HEK293 (cell line): Measurements from ENCODE around the gene TNFAIP8L2.
A peak's percentile ranks its signal among the peaks of the same experiment; 100 is the strongest.

Experiments used
- GLI4 ChIP-seq: fragments of 450-650 bp; formaldehyde crosslinking; IDR thresholded peaks from 2 replicates; pipeline ENCODE4 v1.5.1; 2016; ENCODE audit warnings: missing biosample characterization, missing genetic modification characterization
- GLIS1 ChIP-seq: fragments of 450-650 bp; formaldehyde crosslinking; IDR thresholded peaks from 2 replicates; pipeline ENCODE4 v1.5.1; 2016; ENCODE audit warnings: missing biosample characterization, missing genetic modification characterization
- HIC1 ChIP-seq: fragments of 450-650 bp; formaldehyde crosslinking; IDR thresholded peaks from 2 replicates; pipeline ENCODE4 v1.5.1; 2016; ENCODE audit warnings: missing biosample characterization, missing genetic modification characterization
- KLF1 ChIP-seq: fragments of 450-650 bp; formaldehyde crosslinking; IDR thresholded peaks from 2 replicates; pipeline ENCODE4 v1.5.1; 2016; ENCODE audit warnings: missing biosample characterization, missing genetic modification characterization
- ZBTB44 ChIP-seq: fragments of 450-650 bp; IDR thresholded peaks from 2 replicates; pipeline ENCODE4 v1.5.1; 2018; ENCODE audit warnings: missing biosample characterization, mild to moderate bottlenecking, missing genetic modification characterization
- ZBTB49 ChIP-seq: fragments of 450-650 bp; formaldehyde crosslinking; IDR thresholded peaks from 2 replicates; pipeline ENCODE4 v1.5.1; 2016; ENCODE audit warnings: missing biosample characterization, missing genetic modification characterization, low read depth
- ZNF121 ChIP-seq: fragments of 450-650 bp; formaldehyde crosslinking; IDR thresholded peaks from 2 replicates; pipeline ENCODE4 v1.5.1; 2016; ENCODE audit warnings: missing biosample characterization, missing genetic modification characterization
- ZNF155 ChIP-seq: fragments of 450-650 bp; formaldehyde crosslinking; IDR thresholded peaks from 2 replicates; pipeline ENCODE4 v1.5.1; 2016; ENCODE audit warnings: missing biosample characterization, missing genetic modification characterization
- ZNF19 ChIP-seq: fragments of 450-650 bp; formaldehyde crosslinking; IDR thresholded peaks from 2 replicates; pipeline ENCODE4; 2016; ENCODE audit warnings: missing biosample characterization, missing genetic modification characterization, low read depth
- ZNF23 ChIP-seq: fragments of 450-650 bp; formaldehyde crosslinking; IDR thresholded peaks from 2 replicates; pipeline ENCODE4 v1.5.1; 2016; ENCODE audit warnings: missing biosample characterization, missing genetic modification characterization, borderline replicate concordance
- ZNF274 ChIP-seq, 2 experiments: fragments of 200-500 bp in 1 of 2; fragments of 450-650 bp in 1 of 2; sonication (Bioruptor generic) in 1 of 2; formaldehyde crosslinking in 1 of 2; IDR thresholded peaks; 2 replicates each; pipeline versions ENCODE4 v1.5.1 to v1.6.1; 2014 to 2016; ENCODE audit warnings: borderline replicate concordance in 1 of 2, inconsistent platforms in 1 of 2, low read length in 1 of 2, missing biosample characterization in 1 of 2, missing genetic modification characterization in 1 of 2
- ZNF311 ChIP-seq: fragments of 450-650 bp; formaldehyde crosslinking; IDR thresholded peaks from 2 replicates; pipeline ENCODE4 v1.5.1; 2017; ENCODE audit warnings: missing biosample characterization, missing genetic modification characterization, borderline replicate concordance
- ZNF518A ChIP-seq: fragments of 450-650 bp; formaldehyde crosslinking; conservative IDR thresholded peaks from 2 replicates; pipeline ENCODE4 v1.5.1; 2016; ENCODE audit warnings: low read depth, missing biosample characterization, missing genetic modification characterization
- ZNF558 ChIP-seq: fragments of 450-650 bp; formaldehyde crosslinking; IDR thresholded peaks from 2 replicates; pipeline ENCODE4 v1.5.1; 2016; ENCODE audit warnings: missing biosample characterization, missing genetic modification characterization
- ZNF626 ChIP-seq: fragments of 450-650 bp; sonication (Bioruptor Pico); formaldehyde crosslinking; IDR thresholded peaks from 2 replicates; pipeline ENCODE4 v1.5.1; 2018; ENCODE audit warnings: missing biosample characterization, missing genetic modification characterization, inconsistent platforms
- ZNF777 ChIP-seq: fragments of 450-650 bp; formaldehyde crosslinking; IDR thresholded peaks from 2 replicates; pipeline ENCODE4 v1.5.1; 2017; ENCODE audit warnings: missing biosample characterization, missing genetic modification characterization, borderline replicate concordance
- TF ChIP-seq, protein P1 (sequence below): fragments of 450-650 bp; formaldehyde crosslinking; IDR thresholded peaks from 2 replicates; pipeline ENCODE4 v1.5.1; 2016; ENCODE audit warnings: missing biosample characterization, missing genetic modification characterization
- TF ChIP-seq, protein P2 (sequence below): fragments of 450-650 bp; formaldehyde crosslinking; IDR thresholded peaks from 2 replicates; pipeline ENCODE4 v1.5.1; 2016; ENCODE audit warnings: missing biosample characterization, missing genetic modification characterization
- TF ChIP-seq, protein P3 (sequence below): sonication (generic); formaldehyde crosslinking; IDR thresholded peaks from 2 replicates; pipeline ENCODE4 v1.8.1; 2022; ENCODE audit warnings: mild to moderate bottlenecking, moderate library complexity, missing genetic modification reagents

Gene TNFAIP8L2

GRCh38 chr1:151189637-151190445, 33.4 kb downstream of the TNFAIP8L2 start, which contains the start of gene VPS72 (continued):
- TF ChIP-seq, protein P1, sequence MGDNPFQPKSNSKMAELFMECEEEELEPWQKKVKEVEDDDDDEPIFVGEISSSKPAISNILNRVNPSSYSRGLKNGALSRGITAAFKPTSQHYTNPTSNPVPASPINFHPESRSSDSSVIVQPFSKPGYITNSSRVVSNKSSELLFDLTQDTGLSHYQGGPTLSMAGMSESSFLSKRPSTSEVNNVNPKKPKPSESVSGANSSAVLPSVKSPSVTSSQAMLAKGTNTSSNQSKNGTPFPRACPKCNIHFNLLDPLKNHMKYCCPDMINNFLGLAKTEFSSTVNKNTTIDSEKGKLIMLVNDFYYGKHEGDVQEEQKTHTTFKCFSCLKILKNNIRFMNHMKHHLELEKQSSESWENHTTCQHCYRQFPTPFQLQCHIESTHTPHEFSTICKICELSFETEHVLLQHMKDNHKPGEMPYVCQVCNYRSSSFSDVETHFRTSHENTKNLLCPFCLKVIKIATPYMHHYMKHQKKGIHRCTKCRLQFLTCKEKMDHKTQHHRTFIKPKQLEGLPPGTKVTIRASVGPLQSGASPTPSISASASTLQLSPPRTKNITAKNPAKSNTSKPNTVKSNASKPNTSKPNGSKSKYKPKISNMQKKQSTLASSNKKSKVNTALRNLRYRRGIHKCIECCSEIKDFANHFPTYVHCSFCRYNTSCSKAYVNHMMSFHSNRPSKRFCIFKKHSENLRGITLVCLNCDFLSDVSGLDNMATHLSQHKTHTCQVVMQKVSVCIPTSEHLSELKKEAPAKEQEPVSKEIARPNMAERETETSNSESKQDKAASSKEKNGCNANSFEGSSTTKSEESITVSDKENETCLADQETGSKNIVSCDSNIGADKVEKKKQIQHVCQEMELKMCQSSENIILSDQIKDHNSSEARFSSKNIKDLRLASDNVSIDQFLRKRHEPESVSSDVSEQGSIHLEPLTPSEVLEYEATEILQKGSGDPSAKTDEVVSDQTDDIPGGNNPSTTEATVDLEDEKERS (tag by site-specific recombination): no peak
- no peak for TF ChIP-seq GLI4 (tag by site-specific recombination)
- peak; percentile 78; the same call in 1 of the 2 replicates for TF ChIP-seq HIC1 (tag by site-specific recombination)
- TF ChIP-seq ZBTB49 (tag by site-specific recombination): no peak
- no peak for TF ChIP-seq ZNF311
- TF ChIP-seq ZNF518A: peak; percentile 96
- TF ChIP-seq ZNF626 (tag by site-specific recombination): no peak
- TF ChIP-seq, protein P2, sequence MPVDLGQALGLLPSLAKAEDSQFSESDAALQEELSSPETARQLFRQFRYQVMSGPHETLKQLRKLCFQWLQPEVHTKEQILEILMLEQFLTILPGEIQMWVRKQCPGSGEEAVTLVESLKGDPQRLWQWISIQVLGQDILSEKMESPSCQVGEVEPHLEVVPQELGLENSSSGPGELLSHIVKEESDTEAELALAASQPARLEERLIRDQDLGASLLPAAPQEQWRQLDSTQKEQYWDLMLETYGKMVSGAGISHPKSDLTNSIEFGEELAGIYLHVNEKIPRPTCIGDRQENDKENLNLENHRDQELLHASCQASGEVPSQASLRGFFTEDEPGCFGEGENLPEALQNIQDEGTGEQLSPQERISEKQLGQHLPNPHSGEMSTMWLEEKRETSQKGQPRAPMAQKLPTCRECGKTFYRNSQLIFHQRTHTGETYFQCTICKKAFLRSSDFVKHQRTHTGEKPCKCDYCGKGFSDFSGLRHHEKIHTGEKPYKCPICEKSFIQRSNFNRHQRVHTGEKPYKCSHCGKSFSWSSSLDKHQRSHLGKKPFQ (tag by site-specific recombination): 0 out of 2 replicates have a peak, but pooled peaks have one; percentile 19
- peak; percentile 65 for TF ChIP-seq KLF1 (tag by site-specific recombination)
- TF ChIP-seq ZNF274 (IDR thresholded peaks at IDR 0.05; ENCODE audit: low read length): no peak
- TF ChIP-seq ZNF274 (tag by site-specific recombination; IDR thresholded peaks at IDR 0.05; ENCODE audit: borderline replicate concordance): no peak
- TF ChIP-seq ZNF19 (tag by site-specific recombination): no peak
- peak; percentile 54; the same call in 1 of the 2 replicates for TF ChIP-seq ZBTB44 (tag by site-specific recombination)
- no peak for TF ChIP-seq ZNF155 (tag by site-specific recombination)
- TF ChIP-seq, protein P3, sequence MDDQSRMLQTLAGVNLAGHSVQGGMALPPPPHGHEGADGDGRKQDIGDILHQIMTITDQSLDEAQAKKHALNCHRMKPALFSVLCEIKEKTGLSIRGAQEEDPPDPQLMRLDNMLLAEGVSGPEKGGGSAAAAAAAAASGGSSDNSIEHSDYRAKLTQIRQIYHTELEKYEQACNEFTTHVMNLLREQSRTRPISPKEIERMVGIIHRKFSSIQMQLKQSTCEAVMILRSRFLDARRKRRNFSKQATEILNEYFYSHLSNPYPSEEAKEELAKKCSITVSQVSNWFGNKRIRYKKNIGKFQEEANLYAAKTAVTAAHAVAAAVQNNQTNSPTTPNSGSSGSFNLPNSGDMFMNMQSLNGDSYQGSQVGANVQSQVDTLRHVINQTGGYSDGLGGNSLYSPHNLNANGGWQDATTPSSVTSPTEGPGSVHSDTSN (CRISPR knock-in tag): no peak
- peak; percentile 92 for TF ChIP-seq GLIS1
- no peak for TF ChIP-seq ZNF121 (tag by site-specific recombination)
- no peak for TF ChIP-seq ZNF777 (tag by site-specific recombination)
- no peak for TF ChIP-seq ZNF23
- peak; percentile 54; the same call in 1 of the 2 replicates for TF ChIP-seq ZNF558 (tag by site-specific recombination)
